Keratinocyte (primary cell): Measurements from ENCODE around the gene GNG14.

Experiments
- CTCF ChIP-seq, 3 experiments: IDR thresholded peaks in 1 of 3; conservative IDR thresholded peaks in 1 of 3; optimal IDR thresholded peaks in 1 of 3; 2 replicates in 2 of 3; 3 replicates in 1 of 3; pipeline versions ENCODE3 to v1.5.1; 2011; ENCODE audit warnings: low read length in 3 of 3, mild to moderate bottlenecking in 3 of 3, moderate library complexity in 2 of 3, control low read depth in 1 of 3, inconsistent platforms in 1 of 3; ENCODE audit not compliant: insufficient read depth in 2 of 3; ENCODE audit errors: extremely low read depth in 1 of 3
- EZH2 ChIP-seq: IDR thresholded peaks from one replicate; pipeline ENCODE4 v1.6.1; 2012; ENCODE audit warnings: inconsistent platforms, mild to moderate bottlenecking, low read length, moderate library complexity

- TF ChIP-seq CTCF (optimal IDR thresholded peaks at IDR 0.05 in 1 of 3, IDR thresholded peaks at IDR 0.05 in 1 of 3, conservative IDR thresholded peaks at IDR 0.05 in 1 of 3; ENCODE audit: extremely low read depth in 1 of 3, insufficient read depth in 2 of 3, low read length in 3 of 3) (no peak), EZH2 (no peak)
Observed at GRCh38 chr19:12720296-12720695, 32.5 kb downstream of the GNG14 start.
